ENCODE measurements around the gene ZNF608. TPM values are rescaled to one million over a fixed set of nuclear protein-coding genes. Genes with fewer than 3 reads are reported as not detected.

Gene ZNF608
- total RNA-seq, 1 donor from 2014 or later: 15.4 TPM

GRCh38 chr5:124721229-124721735, 25.2 kb downstream of the ZNF608 start:
- peaks cover 0 to 6% of the 10 kb centered on the region in 2 donors for H3K4me1 ChIP-seq
- no peaks in the 10 kb centered on the region for H3K9me3 ChIP-seq
- TF ChIP-seq CTCF (IDR thresholded peaks at IDR 0.05): no peak
- no peak for DNase-seq (ENCODE audit: low spot score in 2 of 2)
- no peak overlapping the region for H3K27ac ChIP-seq
- intact Hi-C loops (cut with DNase I): no loop called here
- H3K27me3 ChIP-seq: no peaks in the 10 kb centered on the region
- no peak overlapping the region for H3K4me3 ChIP-seq
- H3K36me3 ChIP-seq: no peaks in the 10 kb centered on the region

GRCh38 chr5:124720593-124720992, 25.8 kb downstream of the ZNF608 start:
- H3K27me3 ChIP-seq: no peaks in the 10 kb centered on the region
- no peak for TF ChIP-seq CTCF (IDR thresholded peaks at IDR 0.05)
- no peaks in the 10 kb centered on the region for H3K9me3 ChIP-seq
- H3K4me3 ChIP-seq: no peak overlapping the region
- H3K4me1 ChIP-seq: peaks cover 0 to 6% of the 10 kb centered on the region in 2 donors
- intact Hi-C loops (cut with DNase I): no loop called here
- H3K36me3 ChIP-seq: no peaks in the 10 kb centered on the region
- no peak overlapping the region for H3K27ac ChIP-seq
- DNase-seq (ENCODE audit: low spot score in 2 of 2): no peak

- no peak overlapping the region for H3K27ac ChIP-seq
These were observed 27.1 kb downstream of the ZNF608 start for GRCh38 chr5:124719113-124719967.

GRCh38 chr5:124718380-124718789, 28.1 kb downstream of the ZNF608 start:
- Histone ChIP-seq H3K27me3 (no peaks in the 10 kb centered on the region), H3K9me3 (no peaks in the 10 kb centered on the region), H3K4me1 (peaks cover 0 to 6% of the 10 kb centered on the region in 2 donors), H3K27ac (no peak overlapping the region), H3K4me3 (no peak overlapping the region), H3K36me3 (no peaks in the 10 kb centered on the region)
- no peak for DNase-seq (ENCODE audit: low spot score in 2 of 2)
- TF ChIP-seq CTCF (IDR thresholded peaks at IDR 0.05): no peak
- intact Hi-C loops (cut with DNase I): no loop called here

More at GRCh38 chr5:124719113-124719967, 27.1 kb downstream of the ZNF608 start:
- TF ChIP-seq CTCF (IDR thresholded peaks at IDR 0.05): no peak
- Histone ChIP-seq H3K4me1 (peaks cover 0 to 6% of the 10 kb centered on the region in 2 donors), H3K36me3 (no peaks in the 10 kb centered on the region), H3K4me3 (no peak overlapping the region), H3K27me3 (no peaks in the 10 kb centered on the region), H3K9me3 (no peaks in the 10 kb centered on the region)
- DNase-seq (ENCODE audit: low spot score in 2 of 2): no peak
- intact Hi-C loops (cut with DNase I): no loop called here

- no peak overlapping the region for H3K4me3 ChIP-seq
- intact Hi-C loops (cut with DNase I): no loop called here
- H3K36me3 ChIP-seq: no peaks in the 10 kb centered on the region
- peaks cover 0 to 6% of the 10 kb centered on the region in 2 donors for H3K4me1 ChIP-seq
- TF ChIP-seq CTCF (IDR thresholded peaks at IDR 0.05): no peak
- H3K27me3 ChIP-seq: no peaks in the 10 kb centered on the region
- DNase-seq (ENCODE audit: low spot score in 2 of 2): no peak
- no peak overlapping the region for H3K27ac ChIP-seq
- H3K9me3 ChIP-seq: no peaks in the 10 kb centered on the region
These were observed 30.3 kb downstream of the ZNF608 start for GRCh38 chr5:124716169-124716568.
